ENCODE data around the gene HS1BP3. TPM values are rescaled to one million over a fixed set of nuclear protein-coding genes. Genes with fewer than 3 reads are reported as not detected.

The HS1BP3 gene
- total RNA-seq, 5 donors from 2014 or later (not counting 1 experiment from before 2014, with no cell fraction given), result 11.1 to 20.7 (median 17.2) TPM

GRCh38 chr2:20588918-20589871, 61.7 kb downstream of the HS1BP3 start:
- Mint-ChIP-seq H3K4me1 (no peaks in the 10 kb centered on the region), H3K27ac (no peak overlapping the region), H3K27me3 (no peaks in the 10 kb centered on the region), H3K4me3 (no peak overlapping the region), H3K9me3 (no peaks in the 10 kb centered on the region), H3K36me3 (peaks cover 11% of the 10 kb centered on the region)
- Histone ChIP-seq H3K9me3 (no peaks in the 10 kb centered on the region), H3K4me3 (ENCODE audit: control insufficient read depth in 1 of 2, extremely low read depth in 1 of 2, low read length in 1 of 2) (no peak overlapping the region), H3K27me3 (replicated peaks in 1 of 2; ENCODE audit: control insufficient read depth in 2 of 2, extremely low read depth in 1 of 2, insufficient read depth in 2 of 2, low read length in 1 of 2) (peaks cover 0 to 7% of the 10 kb centered on the region in 2 experiments), H3K36me3 (ENCODE audit: control insufficient read depth in 2 of 2, extremely low read depth in 1 of 2, insufficient read depth in 1 of 2, low read length in 1 of 2) (no peaks in the 10 kb centered on the region), H3K4me1 (ENCODE audit: control insufficient read depth in 1 of 2, extremely low read depth in 1 of 2, insufficient read depth in 2 of 2, low read length in 2 of 2) (no peaks in the 10 kb centered on the region), H3K27ac (ENCODE audit: low read length) (no peak overlapping the region)
- no peak for DNase-seq
- CTCF ChIA-PET, result interaction anchor here in 1 of 2 donors (0.6 kb wide), 1 partner anchor 23 kb away, joined by 5 read pairs; no protein-coding TSS in a partner anchor
- POLR2A ChIA-PET, result no interaction called here
- ATAC-seq (replicated peaks in 1 of 4), result no peak
- 59% methylated on average over 8 of the region's 11 CpGs for WGBS (ENCODE audit: insufficient coverage)

- Mint-ChIP-seq H3K27ac (no peak overlapping the region), H3K4me3 (no peak overlapping the region), H3K4me1 (no peaks in the 10 kb centered on the region), H3K36me3 (no peaks in the 10 kb centered on the region), H3K9me3 (peaks cover 0 to 5% (median 0%) of the 10 kb centered on the region in 3 donors), H3K27me3 (no peaks in the 10 kb centered on the region)
- no peaks in the 10 kb centered on the region for H3K4me1 ChIP-seq (ENCODE audit: control insufficient read depth in 1 of 2, extremely low read depth in 1 of 2, insufficient read depth in 2 of 2, low read length in 2 of 2)
- no peak overlapping the region for H3K27ac ChIP-seq (ENCODE audit: low read length)
- ChIA-PET POLR2A (no interaction called here), CTCF (no interaction called here)
- H3K36me3 ChIP-seq (ENCODE audit: control insufficient read depth in 2 of 2, extremely low read depth in 1 of 2, insufficient read depth in 1 of 2, low read length in 1 of 2), result no peaks in the 10 kb centered on the region
- DNase-seq, result no peak
- WGBS (ENCODE audit: insufficient coverage), result 92% methylated on average over 13 of the region's 22 CpGs
- H3K9me3 ChIP-seq, result no peaks in the 10 kb centered on the region
- H3K27me3 ChIP-seq (replicated peaks in 1 of 2; ENCODE audit: control insufficient read depth in 2 of 2, extremely low read depth in 1 of 2, insufficient read depth in 2 of 2, low read length in 1 of 2), result peaks cover 0 to 8% of the 10 kb centered on the region in 2 experiments
- H3K4me3 ChIP-seq (ENCODE audit: control insufficient read depth in 1 of 2, extremely low read depth in 1 of 2, low read length in 1 of 2), result no peak overlapping the region
- ATAC-seq (replicated peaks in 1 of 4), result no peak
These were observed 64.9 kb downstream of the HS1BP3 start for GRCh38 chr2:20585710-20586594.

GRCh38 chr2:20585359-20585709, 65.6 kb downstream of the HS1BP3 start:
- ATAC-seq (replicated peaks in 1 of 4) (no peak), DNase-seq (no peak)
- H3K27ac ChIP-seq (ENCODE audit: low read length), result no peak overlapping the region
- Mint-ChIP-seq H3K27me3 (no peaks in the 10 kb centered on the region), H3K27ac (no peak overlapping the region), H3K4me1 (no peaks in the 10 kb centered on the region), H3K36me3 (no peaks in the 10 kb centered on the region), H3K4me3 (no peak overlapping the region), H3K9me3 (peaks cover 0 to 5% (median 0%) of the 10 kb centered on the region in 3 donors)
- ChIA-PET CTCF (no interaction called here), POLR2A (no interaction called here)
- peaks cover 0 to 8% of the 10 kb centered on the region in 2 experiments for H3K27me3 ChIP-seq (replicated peaks in 1 of 2; ENCODE audit: control insufficient read depth in 2 of 2, extremely low read depth in 1 of 2, insufficient read depth in 2 of 2, low read length in 1 of 2)
- H3K4me3 ChIP-seq (ENCODE audit: control insufficient read depth in 1 of 2, extremely low read depth in 1 of 2, low read length in 1 of 2), result no peak overlapping the region
- no peaks in the 10 kb centered on the region for H3K36me3 ChIP-seq (ENCODE audit: control insufficient read depth in 2 of 2, extremely low read depth in 1 of 2, insufficient read depth in 1 of 2, low read length in 1 of 2)
- no peaks in the 10 kb centered on the region for H3K9me3 ChIP-seq
- no peaks in the 10 kb centered on the region for H3K4me1 ChIP-seq (ENCODE audit: control insufficient read depth in 1 of 2, extremely low read depth in 1 of 2, insufficient read depth in 2 of 2, low read length in 2 of 2)
- WGBS (ENCODE audit: insufficient coverage), result 64% methylated on average over 3 of the region's 5 CpGs

GRCh38 chr2:20584399-20585358, 66.2 kb downstream of the HS1BP3 start:
- H3K36me3 Mint-ChIP-seq, result no peaks in the 10 kb centered on the region
- H3K4me1 ChIP-seq (ENCODE audit: control insufficient read depth in 1 of 2, extremely low read depth in 1 of 2, insufficient read depth in 2 of 2, low read length in 2 of 2), result no peaks in the 10 kb centered on the region
- DNase-seq (no peak), ATAC-seq (replicated peaks in 1 of 4) (no peak)
- no peaks in the 10 kb centered on the region for H3K36me3 ChIP-seq (ENCODE audit: control insufficient read depth in 2 of 2, extremely low read depth in 1 of 2, insufficient read depth in 1 of 2, low read length in 1 of 2)
- H3K27ac Mint-ChIP-seq, result no peak overlapping the region
- peaks cover 0 to 8% of the 10 kb centered on the region in 2 experiments for H3K27me3 ChIP-seq (replicated peaks in 1 of 2; ENCODE audit: control insufficient read depth in 2 of 2, extremely low read depth in 1 of 2, insufficient read depth in 2 of 2, low read length in 1 of 2)
- H3K27me3 Mint-ChIP-seq, result no peaks in the 10 kb centered on the region
- no peak overlapping the region for H3K27ac ChIP-seq (ENCODE audit: low read length)
- POLR2A ChIA-PET, result no interaction called here
- CTCF ChIA-PET, result no interaction called here
- no peaks in the 10 kb centered on the region for H3K9me3 ChIP-seq
- H3K9me3 Mint-ChIP-seq, result peaks cover 0 to 5% (median 0%) of the 10 kb centered on the region in 3 donors
- WGBS (ENCODE audit: insufficient coverage), result 82% methylated on average over 10 of the region's 11 CpGs
- H3K4me3 ChIP-seq (ENCODE audit: control insufficient read depth in 1 of 2, extremely low read depth in 1 of 2, low read length in 1 of 2), result no peak overlapping the region
- H3K4me1 Mint-ChIP-seq, result peaks cover 0 to 2% (median 0%) of the 10 kb centered on the region in 3 donors
- H3K4me3 Mint-ChIP-seq, result no peak overlapping the region

GRCh38 chr2:20584045-20584398, 66.9 kb downstream of the HS1BP3 start:
- ATAC-seq (replicated peaks in 1 of 4), result no peak

More at GRCh38 chr2:20584045-20584398, 66.9 kb downstream of the HS1BP3 start:
- ChIA-PET POLR2A (no interaction called here), CTCF (no interaction called here)
- no peak overlapping the region for H3K4me3 ChIP-seq (ENCODE audit: control insufficient read depth in 1 of 2, extremely low read depth in 1 of 2, low read length in 1 of 2)
- no peaks in the 10 kb centered on the region for H3K36me3 ChIP-seq (ENCODE audit: control insufficient read depth in 2 of 2, extremely low read depth in 1 of 2, insufficient read depth in 1 of 2, low read length in 1 of 2)
- Mint-ChIP-seq H3K36me3 (no peaks in the 10 kb centered on the region), H3K9me3 (peaks cover 0 to 5% (median 0%) of the 10 kb centered on the region in 3 donors), H3K4me3 (no peak overlapping the region), H3K27ac (no peak overlapping the region), H3K27me3 (no peaks in the 10 kb centered on the region), H3K4me1 (peaks cover 0 to 2% (median 0%) of the 10 kb centered on the region in 3 donors)
- H3K9me3 ChIP-seq, result no peaks in the 10 kb centered on the region
- no peak overlapping the region for H3K27ac ChIP-seq (ENCODE audit: low read length)
- DNase-seq, result no peak
- H3K4me1 ChIP-seq (ENCODE audit: control insufficient read depth in 1 of 2, extremely low read depth in 1 of 2, insufficient read depth in 2 of 2, low read length in 2 of 2), result no peaks in the 10 kb centered on the region
- H3K27me3 ChIP-seq (replicated peaks in 1 of 2; ENCODE audit: control insufficient read depth in 2 of 2, extremely low read depth in 1 of 2, insufficient read depth in 2 of 2, low read length in 1 of 2), result peaks cover 0 to 8% of the 10 kb centered on the region in 2 experiments
- 76% methylated on average over 2 of the region's 3 CpGs for WGBS (ENCODE audit: insufficient coverage)

Measured in T-cell (primary cell).